GM13976 (cell line): ENCODE measurements around the gene MRGPRF.

Experiments used
- DNase-seq: peaks from one replicate; pipeline ENCODE4 v3.0.0; 2012; ENCODE audit warnings: low spot score
- in situ Hi-C: fragments of 300-500 bp; cut with MboI; formaldehyde crosslinking; loops from one replicate; pipeline ENCODE4 v1.12.0; 2022; ENCODE audit warnings: low sequenced_read_pairs, mixed read lengths, inconsistent platforms; ENCODE audit not compliant: unreplicated experiment
- TF ChIP-seq, protein P1 (sequence below): IDR thresholded peaks from 2 replicates; pipeline ENCODE4 v1.5.1; 2012; ENCODE audit warnings: borderline replicate concordance, mild to moderate bottlenecking; ENCODE audit not compliant: insufficient read depth; ENCODE audit errors: extremely low read depth, missing control alignments, control extremely low read depth

MRGPRF gene

DNA sequence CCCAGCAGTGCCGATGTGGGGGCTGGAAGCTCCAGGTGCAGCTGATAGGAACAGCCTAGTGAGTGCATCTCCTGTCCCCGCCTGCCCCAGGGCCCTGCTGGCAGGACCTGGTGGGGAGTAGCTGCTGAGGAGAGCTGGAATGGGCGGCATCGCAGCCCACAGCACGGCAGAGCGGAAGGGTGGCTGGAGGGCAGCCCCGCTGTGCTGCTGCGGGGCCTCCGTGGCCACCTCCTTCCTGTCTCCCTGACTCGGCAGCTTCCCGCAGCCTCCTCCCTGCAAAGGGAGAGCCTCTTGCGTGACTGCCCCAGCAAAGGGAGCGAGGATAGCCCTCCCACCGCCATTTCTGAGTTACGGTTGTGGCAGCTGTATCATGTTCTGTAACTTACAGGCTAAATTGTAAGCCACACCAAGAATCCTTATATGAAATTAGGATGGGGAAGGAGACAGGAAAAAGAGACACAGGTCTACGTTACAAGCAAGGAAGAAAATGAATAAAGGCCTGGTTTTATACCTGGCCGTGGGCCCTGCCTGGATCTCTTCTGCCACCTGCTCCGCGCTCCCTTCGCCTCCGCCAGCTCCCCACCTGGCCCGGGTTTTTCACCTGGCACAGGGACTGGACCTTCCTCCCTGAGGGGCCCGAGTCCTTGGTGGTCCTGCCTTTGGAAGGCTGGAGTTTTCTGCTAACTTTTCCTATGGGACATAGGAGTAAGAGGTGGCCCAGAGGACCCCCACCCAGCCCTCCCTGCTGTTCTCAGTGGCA lies 45.6 kb upstream of the MRGPRF start:
- no peak for DNase-seq
- in situ Hi-C loops, result no loop called here
- TF ChIP-seq, protein P1, sequence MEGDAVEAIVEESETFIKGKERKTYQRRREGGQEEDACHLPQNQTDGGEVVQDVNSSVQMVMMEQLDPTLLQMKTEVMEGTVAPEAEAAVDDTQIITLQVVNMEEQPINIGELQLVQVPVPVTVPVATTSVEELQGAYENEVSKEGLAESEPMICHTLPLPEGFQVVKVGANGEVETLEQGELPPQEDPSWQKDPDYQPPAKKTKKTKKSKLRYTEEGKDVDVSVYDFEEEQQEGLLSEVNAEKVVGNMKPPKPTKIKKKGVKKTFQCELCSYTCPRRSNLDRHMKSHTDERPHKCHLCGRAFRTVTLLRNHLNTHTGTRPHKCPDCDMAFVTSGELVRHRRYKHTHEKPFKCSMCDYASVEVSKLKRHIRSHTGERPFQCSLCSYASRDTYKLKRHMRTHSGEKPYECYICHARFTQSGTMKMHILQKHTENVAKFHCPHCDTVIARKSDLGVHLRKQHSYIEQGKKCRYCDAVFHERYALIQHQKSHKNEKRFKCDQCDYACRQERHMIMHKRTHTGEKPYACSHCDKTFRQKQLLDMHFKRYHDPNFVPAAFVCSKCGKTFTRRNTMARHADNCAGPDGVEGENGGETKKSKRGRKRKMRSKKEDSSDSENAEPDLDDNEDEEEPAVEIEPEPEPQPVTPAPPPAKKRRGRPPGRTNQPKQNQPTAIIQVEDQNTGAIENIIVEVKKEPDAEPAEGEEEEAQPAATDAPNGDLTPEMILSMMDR, result no peak

DNA sequence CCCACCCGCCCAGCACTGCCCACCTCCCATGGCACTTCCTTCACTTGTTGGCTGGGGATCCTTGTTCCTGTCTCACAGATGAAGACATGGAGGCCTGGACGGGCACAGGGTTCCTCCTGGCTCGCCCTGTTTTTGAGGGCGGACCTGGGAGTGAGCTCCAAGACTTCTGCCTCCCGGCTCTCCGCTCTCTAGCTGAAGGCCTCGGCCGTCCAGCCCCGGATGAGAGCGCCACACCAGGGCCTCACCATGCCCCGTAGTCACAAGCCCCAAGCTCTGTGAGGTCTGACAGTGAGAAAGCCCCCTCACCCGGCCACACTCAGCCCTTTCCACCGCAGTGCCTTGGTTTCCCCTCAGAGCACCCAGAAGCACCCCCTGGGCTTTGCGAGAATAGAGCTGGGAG lies 44.8 kb upstream of the MRGPRF start:
- DNase-seq, result no peak
- in situ Hi-C loops, result no loop called here
- TF ChIP-seq, protein P1, result no peak

DNA sequence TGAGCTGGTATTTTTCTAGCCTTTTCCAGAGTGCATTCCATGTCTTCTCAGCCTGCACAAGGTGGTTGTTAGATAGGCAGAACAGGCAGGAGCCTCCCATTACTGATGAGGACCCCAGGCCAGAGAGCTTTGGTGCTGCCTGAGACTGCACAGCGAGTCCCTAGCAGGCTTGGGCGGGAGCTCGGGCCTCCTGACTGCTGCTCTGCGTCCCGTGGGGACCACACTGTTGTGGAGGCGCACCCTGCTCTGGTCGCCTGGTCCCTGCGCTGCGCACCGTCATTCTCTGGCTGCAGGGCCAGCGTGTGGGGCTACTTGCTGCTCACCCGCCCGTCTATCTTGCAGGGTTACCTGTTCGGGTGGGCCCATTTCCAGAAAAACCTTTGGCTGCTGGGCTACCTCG lies 44.2 kb upstream of the MRGPRF start:
- TF ChIP-seq, protein P1, result no peak
- no peak for DNase-seq
- in situ Hi-C loops, result no loop called here

DNA sequence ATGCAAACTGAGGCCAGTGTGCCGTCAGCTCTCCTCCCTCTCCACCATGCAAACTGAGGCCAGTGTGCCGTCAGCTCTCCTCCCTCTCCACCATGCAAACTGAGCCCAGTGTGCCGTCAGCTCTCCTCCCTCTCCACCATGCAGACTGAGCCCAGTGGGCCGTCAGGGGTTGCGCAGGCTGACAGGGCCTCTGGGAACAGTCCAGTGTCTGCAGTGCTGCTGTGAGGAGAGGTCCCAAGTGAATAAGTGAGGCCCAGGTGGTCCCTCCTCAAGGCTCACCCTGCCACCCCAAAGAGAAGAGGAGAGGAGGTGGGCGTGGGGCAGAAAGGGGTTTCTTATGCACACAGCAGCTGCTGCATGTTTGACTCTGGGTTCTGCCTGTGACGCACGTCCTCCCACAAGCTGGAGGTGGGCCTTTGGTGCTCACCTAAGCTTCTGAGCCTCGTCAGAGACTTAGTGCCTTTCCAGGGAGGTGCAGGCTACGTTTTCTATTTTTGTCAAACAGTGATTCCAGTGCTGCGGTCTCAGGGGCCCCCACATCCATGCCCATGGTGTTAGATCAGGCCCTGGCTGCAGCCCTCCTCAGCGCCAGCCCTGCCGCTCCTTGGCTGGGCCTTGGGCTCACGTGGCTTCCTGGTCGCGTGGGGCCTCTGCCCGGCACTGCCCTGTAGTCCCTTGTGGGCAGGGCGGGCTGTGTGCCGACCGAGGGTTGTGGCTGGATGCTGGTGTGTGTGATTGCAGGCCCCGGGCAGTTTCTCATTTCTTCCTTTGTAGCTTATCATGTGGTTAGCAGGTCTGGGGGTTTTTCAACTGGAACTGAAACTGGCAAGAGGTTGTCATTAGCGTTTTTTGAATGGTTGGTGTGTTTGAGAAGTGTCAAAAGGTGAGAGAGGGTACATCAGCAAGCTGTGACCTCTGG lies 42.8 kb upstream of the MRGPRF start:
- in situ Hi-C loops, result no loop called here
- TF ChIP-seq, protein P1, result no peak
- peak; percentile 87 for DNase-seq

DNA sequence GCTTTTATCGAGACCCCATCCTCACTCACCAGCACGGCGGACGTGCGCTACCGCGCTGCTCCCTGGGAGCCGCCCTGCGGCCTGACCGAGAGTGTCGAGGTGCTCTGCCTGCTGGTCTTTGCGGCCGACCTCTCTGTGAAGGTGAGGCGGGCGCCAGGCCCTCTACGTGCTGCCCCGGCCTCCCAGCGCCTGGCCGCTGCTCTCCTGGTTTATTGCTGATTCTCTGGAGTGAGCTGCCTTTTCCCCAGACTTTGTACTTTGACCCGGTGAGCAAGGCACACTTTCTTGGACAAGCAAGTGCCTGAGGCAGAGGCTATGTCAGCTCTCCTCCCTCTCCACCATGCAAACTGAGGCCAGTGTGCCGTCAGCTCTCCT lies 42.2 kb upstream of the MRGPRF start:
- no peak for DNase-seq
- in situ Hi-C loops, result no loop called here
- TF ChIP-seq, protein P1, result no peak

DNA sequence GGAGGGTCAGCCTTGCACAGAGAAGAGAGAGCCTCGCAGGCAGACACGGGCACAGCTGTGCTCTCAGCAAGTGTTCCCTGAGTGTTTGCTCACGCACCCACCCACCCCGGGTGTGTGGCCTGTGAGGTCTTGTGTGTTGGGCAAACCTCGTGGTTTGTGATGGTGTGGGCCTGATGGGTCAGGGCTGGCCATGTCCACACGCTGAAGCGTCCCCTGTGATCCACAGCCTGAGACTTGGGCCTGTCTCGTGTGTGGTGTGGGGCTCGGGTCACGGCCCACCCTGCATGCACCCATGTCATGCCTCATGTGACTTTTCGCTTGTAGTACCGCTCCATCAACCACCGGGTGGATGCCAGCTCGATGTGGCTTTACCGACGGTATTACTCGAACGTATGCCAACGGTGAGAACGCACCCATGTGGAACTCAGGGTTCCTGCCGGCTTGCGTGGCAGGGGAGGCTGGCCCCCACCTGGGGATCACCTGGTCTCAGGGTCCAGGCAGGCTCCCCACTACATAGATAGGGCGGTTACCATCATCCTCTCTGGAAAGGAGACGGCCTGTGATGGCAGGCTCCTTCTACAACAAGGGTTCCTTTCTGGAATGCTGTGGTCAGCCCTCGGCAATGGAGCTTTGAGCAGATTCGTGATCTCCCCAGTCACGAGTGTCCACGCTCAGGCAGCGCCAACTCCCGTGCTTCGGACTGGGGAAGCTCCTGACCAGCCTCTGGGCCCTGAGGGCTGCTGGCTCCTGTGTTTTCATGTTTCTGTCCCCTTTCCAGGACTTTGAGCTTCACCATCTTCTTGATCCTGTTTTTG lies 41.6 kb upstream of the MRGPRF start:
- TF ChIP-seq, protein P1, result no peak
- in situ Hi-C loops, result no loop called here
- DNase-seq, result no peak
